Vagina (tissue), 2 donors: ENCODE results near the gene USP6NL.

Experiments used
- POLR2A ChIP-seq, 2 donors: fragments of 450-650 bp; IDR thresholded peaks; one replicate each; pipeline ENCODE4 v1.6.1; 2017; ENCODE audit warnings: antibody characterized with exemption in 2 of 2, mild to moderate bottlenecking in 2 of 2, moderate library complexity in 2 of 2
- TF ChIP-seq, protein P1 (sequence below), 3 experiments: fragments of 450-650 bp in 2 of 3; fragments of 200-600 bp in 1 of 3; sonication (generic) in 1 of 3; IDR thresholded peaks; one replicate each; pipeline ENCODE4 v1.5.1; 2017 to 2019; ENCODE audit warnings: antibody characterized with exemption in 3 of 3, mild to moderate bottlenecking in 2 of 3, moderate library complexity in 2 of 3

DNA sequence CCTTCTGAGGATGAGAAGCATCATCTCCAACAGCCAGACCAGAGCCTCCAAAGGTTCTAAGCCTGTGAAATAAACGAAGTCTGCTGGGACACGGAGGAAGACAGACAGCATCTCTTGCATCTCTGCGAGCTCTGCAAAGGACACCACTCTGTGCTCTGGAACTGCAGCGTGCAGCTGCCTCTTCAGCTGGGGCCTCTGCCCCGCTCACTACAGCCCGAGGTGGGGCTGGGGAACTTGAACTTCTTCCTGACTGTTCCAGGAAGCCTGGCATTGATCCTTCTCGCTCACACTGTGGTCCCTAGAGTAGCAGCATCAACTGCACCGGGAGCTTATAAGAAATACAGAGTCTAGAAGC lies 163.3 kb downstream of the USP6NL start:
- TF ChIP-seq, protein P1, sequence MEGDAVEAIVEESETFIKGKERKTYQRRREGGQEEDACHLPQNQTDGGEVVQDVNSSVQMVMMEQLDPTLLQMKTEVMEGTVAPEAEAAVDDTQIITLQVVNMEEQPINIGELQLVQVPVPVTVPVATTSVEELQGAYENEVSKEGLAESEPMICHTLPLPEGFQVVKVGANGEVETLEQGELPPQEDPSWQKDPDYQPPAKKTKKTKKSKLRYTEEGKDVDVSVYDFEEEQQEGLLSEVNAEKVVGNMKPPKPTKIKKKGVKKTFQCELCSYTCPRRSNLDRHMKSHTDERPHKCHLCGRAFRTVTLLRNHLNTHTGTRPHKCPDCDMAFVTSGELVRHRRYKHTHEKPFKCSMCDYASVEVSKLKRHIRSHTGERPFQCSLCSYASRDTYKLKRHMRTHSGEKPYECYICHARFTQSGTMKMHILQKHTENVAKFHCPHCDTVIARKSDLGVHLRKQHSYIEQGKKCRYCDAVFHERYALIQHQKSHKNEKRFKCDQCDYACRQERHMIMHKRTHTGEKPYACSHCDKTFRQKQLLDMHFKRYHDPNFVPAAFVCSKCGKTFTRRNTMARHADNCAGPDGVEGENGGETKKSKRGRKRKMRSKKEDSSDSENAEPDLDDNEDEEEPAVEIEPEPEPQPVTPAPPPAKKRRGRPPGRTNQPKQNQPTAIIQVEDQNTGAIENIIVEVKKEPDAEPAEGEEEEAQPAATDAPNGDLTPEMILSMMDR (IDR thresholded peaks at IDR 0.05), result no peak
- no peak for TF ChIP-seq POLR2A (IDR thresholded peaks at IDR 0.05)
